IMR-90 (cell line): Measurements from ENCODE around the gene NDUFB3. TPM values are rescaled to one million over a fixed set of nuclear protein-coding genes. Genes with fewer than 3 reads are reported as not detected.

Experiments
- ATAC-seq: fragments of 200-7000 bp; cut with Tn5 transposase; 2 replicates; pipeline ENCODE4 v1.9.1; 2020; ENCODE audit warnings: low read depth, mild to moderate bottlenecking, moderate library complexity
- BruUV-seq: library from RNA; stranded (reverse); fragments of 400-500 nt; replicated peaks from 2 replicates; lab custom pipeline; 2021; lab: Mats Ljungman, UMichigan
- CTCF ChIA-PET: fragments of 300-600 bp; formaldehyde crosslinking; extraction: SDS; loops from one replicate; lab custom pipeline; 2021; ENCODE audit warnings: antibody characterized with exemption; lab: Yijun Ruan, JAX
- POLR2A ChIA-PET: fragments of 300-600 bp; sonication (Branson Sonifier 250); formaldehyde crosslinking; loops from one replicate; lab custom pipeline; 2022; ENCODE audit warnings: antibody characterized with exemption; ENCODE audit not compliant: unreplicated experiment; lab: Charles Lee
- DNase-seq: peaks from one replicate; pipeline ENCODE4 v3.0.0; 2013
- H2AFZ ChIP-seq: replicated peaks from 2 replicates; pipeline ENCODE3; 2013; ENCODE audit warnings: low read length, mild to moderate bottlenecking; ENCODE audit not compliant: poor library complexity
- H2AK5ac ChIP-seq: 2 replicates; pipeline ENCODE4 v1.6.1; 2013; ENCODE audit warnings: low read depth, low read length, inconsistent platforms
- H2AK9ac ChIP-seq: replicated peaks from 2 replicates; pipeline ENCODE3; 2013; ENCODE audit warnings: mild to moderate bottlenecking, low read depth, low read length, moderate library complexity; ENCODE audit not compliant: poor library complexity
- H2BK120ac ChIP-seq: 2 replicates; pipeline ENCODE4 v1.6.1; 2013; ENCODE audit warnings: low read depth, low read length, inconsistent platforms
- H2BK15ac ChIP-seq: 3 replicates; pipeline ENCODE4 v1.6.1; 2013; ENCODE audit warnings: low read depth, low read length, inconsistent platforms
- H2BK20ac ChIP-seq: 2 replicates; pipeline ENCODE4 v1.6.1; 2013; ENCODE audit warnings: low read depth, mild to moderate bottlenecking, inconsistent platforms, low read length, moderate library complexity
- H2BK5ac ChIP-seq: 2 replicates; pipeline ENCODE4 v1.6.1; 2013; ENCODE audit warnings: mild to moderate bottlenecking, low read depth, low read length, inconsistent platforms; ENCODE audit not compliant: poor library complexity, severe bottlenecking
- H3K14ac ChIP-seq: replicated peaks from 2 replicates; pipeline ENCODE4 v1.6.1; 2013; ENCODE audit warnings: low read depth, low read length, inconsistent platforms
- H3K18ac ChIP-seq: 2 replicates; pipeline ENCODE4 v1.6.1; 2013; ENCODE audit warnings: low read depth, low read length, control low read depth
- H3K23ac ChIP-seq: 2 replicates; pipeline ENCODE4 v1.6.1; 2013; ENCODE audit warnings: low read depth, low read length, inconsistent platforms
- H3K27ac ChIP-seq: 2 replicates; pipeline ENCODE4 v1.5.1; 2013; ENCODE audit warnings: mild to moderate bottlenecking, control low read depth, low read length; ENCODE audit not compliant: insufficient read depth
- H3K27me3 ChIP-seq: 2 replicates; pipeline ENCODE4 v1.6.1; 2013; ENCODE audit warnings: low read length; ENCODE audit not compliant: control insufficient read depth, insufficient read depth
- H3K36me3 ChIP-seq: 2 replicates; pipeline ENCODE4 v1.6.1; 2013; ENCODE audit warnings: low read length, mixed read lengths; ENCODE audit not compliant: control insufficient read depth, insufficient read depth
- H3K4ac ChIP-seq: 2 replicates; pipeline ENCODE4 v1.6.1; 2013; ENCODE audit warnings: low read depth, low read length, inconsistent platforms
- H3K4me1 ChIP-seq: 2 replicates; pipeline ENCODE4 v1.6.1; 2013; ENCODE audit warnings: low read length, mixed read lengths; ENCODE audit not compliant: control insufficient read depth, insufficient read depth
- H3K4me2 ChIP-seq: 2 replicates; pipeline ENCODE4 v1.6.1; 2013; ENCODE audit warnings: low read depth, mild to moderate bottlenecking, control low read depth, low read length, moderate library complexity
- H3K4me3 ChIP-seq: 2 replicates; pipeline ENCODE4 v1.5.1; 2013; ENCODE audit warnings: low read depth, mild to moderate bottlenecking, control low read depth, low read length, moderate library complexity; ENCODE audit not compliant: insufficient read depth
- H3K56ac ChIP-seq: 2 replicates; pipeline ENCODE4 v1.6.1; 2013; ENCODE audit warnings: low read length, inconsistent platforms; ENCODE audit not compliant: insufficient read depth; ENCODE audit errors: extremely low read depth
- H3K79me1 ChIP-seq, 2 experiments: 2 replicates each; pipeline ENCODE4 v1.6.1; 2013; ENCODE audit warnings: low read length in 2 of 2, inconsistent platforms in 1 of 2, low read depth in 1 of 2
- H3K9ac ChIP-seq: 2 replicates; pipeline ENCODE4 v1.6.1; 2013; ENCODE audit warnings: low read depth, low read length, control low read depth
- H3K9me1 ChIP-seq: 2 replicates; pipeline ENCODE4 v1.6.1; 2013; ENCODE audit warnings: low read length, inconsistent platforms; ENCODE audit not compliant: insufficient read depth
- H3K9me3 ChIP-seq: 2 replicates; pipeline ENCODE4 v1.6.1; 2013; ENCODE audit warnings: low read length; ENCODE audit not compliant: control insufficient read depth, insufficient read depth
- H4K20me1 ChIP-seq: 2 replicates; pipeline ENCODE4 v1.6.1; 2013; ENCODE audit warnings: low read length, inconsistent platforms; ENCODE audit not compliant: insufficient read depth
- H4K5ac ChIP-seq: 2 replicates; pipeline ENCODE4 v1.6.1; 2013; ENCODE audit warnings: mild to moderate bottlenecking, low read depth, low read length, control low read depth
- H4K8ac ChIP-seq, 2 experiments: 2 replicates each; pipeline ENCODE4 v1.6.1; 2013; ENCODE audit warnings: low read depth in 2 of 2, low read length in 2 of 2, control low read depth in 1 of 2, inconsistent platforms in 1 of 2
- H4K91ac ChIP-seq: 2 replicates; pipeline ENCODE4 v1.6.1; 2013; ENCODE audit warnings: low read depth, low read length, inconsistent platforms; ENCODE audit not compliant: insufficient read depth
- BHLHE40 ChIP-seq: fragments of 150-350 bp; IDR thresholded peaks from 2 replicates; pipeline ENCODE4 v1.6.1; 2016; ENCODE audit warnings: mild to moderate bottlenecking, low read depth, low read length
- CEBPB ChIP-seq: IDR thresholded peaks from 2 replicates; pipeline ENCODE4 v1.6.1; 2012; ENCODE audit warnings: low read depth, low read length, improper control_type of control experiment
- CHD1 ChIP-seq: IDR thresholded peaks from 2 replicates; pipeline ENCODE4 v1.6.1; 2012; ENCODE audit warnings: low read depth, low read length, improper control_type of control experiment
- FOS ChIP-seq: fragments of 150-350 bp; IDR thresholded peaks from 2 replicates; pipeline ENCODE4 v1.6.1; 2016; ENCODE audit warnings: low read depth, low read length
- MAZ ChIP-seq: IDR thresholded peaks from 2 replicates; pipeline ENCODE4 v1.6.1; 2012; ENCODE audit warnings: low read depth, mild to moderate bottlenecking, low read length, improper control_type of control experiment, moderate library complexity, borderline replicate concordance
- MXI1 ChIP-seq: IDR thresholded peaks from 2 replicates; pipeline ENCODE4 v1.6.1; 2012; ENCODE audit warnings: low read depth, mild to moderate bottlenecking, low read length, moderate library complexity, borderline replicate concordance
- NFE2L2 ChIP-seq: fragments of 150-350 bp; IDR thresholded peaks from 2 replicates; pipeline ENCODE4 v1.6.1; 2016; ENCODE audit warnings: low read depth, mild to moderate bottlenecking, low read length
- POLR2A ChIP-seq: IDR thresholded peaks from 2 replicates; pipeline ENCODE4 v1.6.1; 2012; ENCODE audit warnings: mild to moderate bottlenecking, low read depth, low read length
- RAD21 ChIP-seq: IDR thresholded peaks from 2 replicates; pipeline ENCODE4 v1.6.1; 2012; ENCODE audit warnings: low read length, improper control_type of control experiment
- RCOR1 ChIP-seq: IDR thresholded peaks from 2 replicates; pipeline ENCODE4 v1.6.1; 2012; ENCODE audit warnings: mild to moderate bottlenecking, low read length, improper control_type of control experiment; ENCODE audit not compliant: insufficient replicate concordance
- RFX5 ChIP-seq: IDR thresholded peaks from 2 replicates; pipeline ENCODE4 v1.8.0; 2012; ENCODE audit warnings: low read depth, mild to moderate bottlenecking, low read length, moderate library complexity
- SMC3 ChIP-seq: fragments of 150-350 bp; IDR thresholded peaks from 2 replicates; pipeline ENCODE4 v1.6.1; 2016; ENCODE audit warnings: low read depth, mild to moderate bottlenecking, antibody characterized with exemption, low read length, moderate library complexity
- WGBS, 2 experiments: methylation state at CpG; one replicate each; pipeline versions ENCODE4 v1.1.5 to v1.1.7; 2013; ENCODE audit warnings: missing lambda C conversion rate in 2 of 2; ENCODE audit not compliant: insufficient read length in 1 of 2; ENCODE audit errors: extremely low coverage in 2 of 2; 5-methylcytosine and 5-hydroxymethylcytosine counted together
- dilution Hi-C: fragments of 300-500 bp; cut with HindIII; formaldehyde crosslinking; loops from one replicate; pipeline ENCODE4 v1.14.3; 2018; ENCODE audit warnings: low sequenced_read_pairs; ENCODE audit not compliant: unreplicated experiment
- in situ Hi-C: fragments of 300-500 bp; cut with MboI; formaldehyde crosslinking; loops from 3 replicates; pipeline ENCODE4 v1.14.3; 2019; ENCODE audit warnings: low sequenced_read_pairs, inconsistent platforms, mixed read lengths
- intact Hi-C: fragments of 100-400 bp; cut with micrococcal nuclease; formaldehyde crosslinking; loops from 2 replicates; pipeline ENCODE4 v1.10.0; 2022
- polyA plus RNA-seq, 3 experiments: library from polyadenylated mRNA; depleted of rRNA; stranded (reverse); fragments of >200 nt; gene quantifications; 2 replicates each; pipeline ENCODE4 v1.2.3, GENCODE V29; 2012; ENCODE audit warnings: low replicate concordance in 1 of 3
- total RNA-seq: library from RNA; depleted of rRNA; stranded (reverse); fragments of >200 nt; gene quantifications from 2 replicates; pipeline ENCODE4 v1.2.3, GENCODE V29; 2012
- TF ChIP-seq, protein P1 (sequence below): fragments of 150-350 bp; IDR thresholded peaks from 2 replicates; pipeline ENCODE4 v1.6.1; 2016; ENCODE audit warnings: low read depth, mild to moderate bottlenecking, low read length, moderate library complexity, borderline replicate concordance
- TF ChIP-seq, protein P2 (sequence below): conservative IDR thresholded peaks from 2 replicates; pipeline ENCODE4 v1.5.1; 2012; ENCODE audit warnings: mild to moderate bottlenecking, low read depth, low read length, improper control_type of control experiment

The NDUFB3 gene
- total and polyA plus RNA-seq, 2 of the 4 experiments (the other 2 are of a cell fraction) = 41.0 to 98.7 TPM

DNA sequence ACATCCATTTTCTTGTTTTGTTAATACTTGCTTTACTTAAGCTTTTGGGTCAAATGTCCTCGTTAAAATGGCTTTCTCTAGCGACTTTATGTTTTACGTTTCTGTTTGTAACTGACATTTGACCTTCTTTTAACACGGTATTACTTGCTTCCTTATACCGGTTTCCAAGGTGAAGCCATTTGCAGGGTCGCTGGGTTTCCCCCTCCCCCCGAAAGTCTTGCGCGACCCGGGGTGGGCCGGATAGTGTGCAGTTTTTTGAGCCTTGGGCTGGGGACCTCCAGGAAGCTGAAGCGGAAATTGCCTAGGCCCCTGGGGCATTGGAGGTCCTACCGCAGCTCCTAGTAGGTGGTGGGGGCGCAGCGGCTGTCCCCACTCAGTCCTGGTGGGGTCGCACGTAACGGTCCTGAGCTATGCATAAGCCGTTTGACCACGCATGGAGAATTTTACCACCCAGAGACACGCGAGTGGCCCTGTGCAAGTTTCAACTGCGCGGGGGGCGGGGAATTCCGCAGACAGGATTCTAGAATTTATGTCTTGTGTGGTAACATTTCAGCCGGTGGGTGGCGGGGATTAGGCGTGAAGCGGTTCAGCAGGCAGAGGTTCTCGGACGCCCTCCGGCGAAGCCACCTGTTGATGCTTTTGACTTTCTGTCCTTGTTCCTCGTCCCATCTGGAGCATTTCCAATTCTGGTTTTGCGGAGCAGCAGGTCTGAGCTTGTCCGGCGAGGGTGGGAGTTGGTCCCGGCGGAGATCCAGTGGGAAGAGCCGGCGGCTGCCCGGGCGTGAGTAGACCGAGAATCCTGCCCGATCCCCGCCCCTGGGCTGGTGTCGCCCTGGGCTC, 46.5 kb downstream of the NDUFB3 start:
- Histone ChIP-seq H3K79me1 (peaks cover 19 to 72% of the 10 kb centered on the region in 2 experiments; a peak in 3 of 4 replicates), H2AFZ (peak overlapping the region; percentile 83), H3K23ac (peak overlapping the region; percentile 96; the same call in 1 of the 2 replicates), H2BK20ac (peak overlapping the region; percentile 69), H3K14ac (peak overlapping the region; percentile 96), H3K27ac (peak overlapping the region; percentile 92), H2BK5ac (peak overlapping the region; percentile 98), H3K4me3 (peak overlapping the region; percentile 64), H2BK15ac (peak overlapping the region; percentile 91; the same call in 2 of the 3 replicates), H3K36me3 (no peaks in the 10 kb centered on the region), H3K4me1 (peaks cover 4% of the 10 kb centered on the region), H4K20me1 (peaks cover 18% of the 10 kb centered on the region), H2BK120ac (peak overlapping the region; percentile 79), H3K9me3 (no peaks in the 10 kb centered on the region), H2AK9ac (peak overlapping the region; percentile 93), H3K56ac (peak overlapping the region; percentile 87), H3K9ac (peak overlapping the region; percentile 78), H4K8ac (peak overlapping the region; percentile 80 to 86), H4K5ac (peak overlapping the region; percentile 54), H3K4ac (peak overlapping the region; percentile 98), H3K9me1 (peaks cover 4% of the 10 kb centered on the region), H2AK5ac (peak overlapping the region; percentile 84), H3K27me3 (no peaks in the 10 kb centered on the region), H4K91ac (peak overlapping the region; percentile 74), H3K4me2 (peak overlapping the region; percentile 89), H3K18ac (peak overlapping the region; percentile 38)
- intact Hi-C loops (loop anchor here (1.0 to 5.0 kb wide), 2 partner anchors 8 to 46 kb away; partner anchors contain the start of genes HYCC2 and NDUFB3), in situ Hi-C loops (no loop called here), dilution Hi-C loops (no loop called here)
- WGBS, 2 experiments = 9% methylated on average over 20 of the region's 48 CpGs; no CpG with 5 or more reads in 1 of the 2 experiments
- ATAC-seq (peak; percentile 35), DNase-seq (peak; percentile 78)
- BruUV-seq = no TSS peak
- ChIA-PET CTCF (interaction anchor here (0.7 to 1.9 kb wide), 6 partner anchors 10 to 144 kb away, joined by 3 to 7 read pairs (median 3); no protein-coding TSS in a partner anchor), POLR2A (interaction anchor here (0.6 to 0.9 kb wide), 2 partner anchors 10 to 14 kb away, joined by 3 read pairs; no protein-coding TSS in a partner anchor)
- TF ChIP-seq CHD1 (no peak), SMC3 (peak; percentile 27; the same call in 1 of the 2 replicates), POLR2A (no peak), RFX5 (no peak), MXI1 (peak; percentile 44; the same call in 1 of the 2 replicates), RCOR1 (no peak), CEBPB (0 out of 2 replicates have a peak, but pooled peaks have one; percentile 4), BHLHE40 (no peak), MAZ (peak; percentile 18; the same call in 1 of the 2 replicates), NFE2L2 (no peak; the same call in 1 of the 2 replicates), RAD21 (peak; percentile 42; the same call in 1 of the 2 replicates), FOS (no peak)
- TF ChIP-seq, protein P1, sequence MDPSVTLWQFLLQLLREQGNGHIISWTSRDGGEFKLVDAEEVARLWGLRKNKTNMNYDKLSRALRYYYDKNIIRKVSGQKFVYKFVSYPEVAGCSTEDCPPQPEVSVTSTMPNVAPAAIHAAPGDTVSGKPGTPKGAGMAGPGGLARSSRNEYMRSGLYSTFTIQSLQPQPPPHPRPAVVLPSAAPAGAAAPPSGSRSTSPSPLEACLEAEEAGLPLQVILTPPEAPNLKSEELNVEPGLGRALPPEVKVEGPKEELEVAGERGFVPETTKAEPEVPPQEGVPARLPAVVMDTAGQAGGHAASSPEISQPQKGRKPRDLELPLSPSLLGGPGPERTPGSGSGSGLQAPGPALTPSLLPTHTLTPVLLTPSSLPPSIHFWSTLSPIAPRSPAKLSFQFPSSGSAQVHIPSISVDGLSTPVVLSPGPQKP = no peak
- TF ChIP-seq, protein P2, sequence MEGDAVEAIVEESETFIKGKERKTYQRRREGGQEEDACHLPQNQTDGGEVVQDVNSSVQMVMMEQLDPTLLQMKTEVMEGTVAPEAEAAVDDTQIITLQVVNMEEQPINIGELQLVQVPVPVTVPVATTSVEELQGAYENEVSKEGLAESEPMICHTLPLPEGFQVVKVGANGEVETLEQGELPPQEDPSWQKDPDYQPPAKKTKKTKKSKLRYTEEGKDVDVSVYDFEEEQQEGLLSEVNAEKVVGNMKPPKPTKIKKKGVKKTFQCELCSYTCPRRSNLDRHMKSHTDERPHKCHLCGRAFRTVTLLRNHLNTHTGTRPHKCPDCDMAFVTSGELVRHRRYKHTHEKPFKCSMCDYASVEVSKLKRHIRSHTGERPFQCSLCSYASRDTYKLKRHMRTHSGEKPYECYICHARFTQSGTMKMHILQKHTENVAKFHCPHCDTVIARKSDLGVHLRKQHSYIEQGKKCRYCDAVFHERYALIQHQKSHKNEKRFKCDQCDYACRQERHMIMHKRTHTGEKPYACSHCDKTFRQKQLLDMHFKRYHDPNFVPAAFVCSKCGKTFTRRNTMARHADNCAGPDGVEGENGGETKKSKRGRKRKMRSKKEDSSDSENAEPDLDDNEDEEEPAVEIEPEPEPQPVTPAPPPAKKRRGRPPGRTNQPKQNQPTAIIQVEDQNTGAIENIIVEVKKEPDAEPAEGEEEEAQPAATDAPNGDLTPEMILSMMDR = peak; percentile 56
